GM21723 (cell line): ENCODE measurements around the gene CS.
"Not testable (repeated sequence)": the region's sequence is repeated elsewhere in the genome, so short reads cannot be mapped to it uniquely, and the experiment has no call there.

Experiments used
- ATAC-seq: cut with Tn5 transposase; IDR thresholded peaks from one replicate; pipeline ENCODE4 v1.9.1; 2021; ENCODE audit warnings: mild to moderate bottlenecking, moderate library complexity; ENCODE audit not compliant: unreplicated experiment

Gene CS

DNA sequence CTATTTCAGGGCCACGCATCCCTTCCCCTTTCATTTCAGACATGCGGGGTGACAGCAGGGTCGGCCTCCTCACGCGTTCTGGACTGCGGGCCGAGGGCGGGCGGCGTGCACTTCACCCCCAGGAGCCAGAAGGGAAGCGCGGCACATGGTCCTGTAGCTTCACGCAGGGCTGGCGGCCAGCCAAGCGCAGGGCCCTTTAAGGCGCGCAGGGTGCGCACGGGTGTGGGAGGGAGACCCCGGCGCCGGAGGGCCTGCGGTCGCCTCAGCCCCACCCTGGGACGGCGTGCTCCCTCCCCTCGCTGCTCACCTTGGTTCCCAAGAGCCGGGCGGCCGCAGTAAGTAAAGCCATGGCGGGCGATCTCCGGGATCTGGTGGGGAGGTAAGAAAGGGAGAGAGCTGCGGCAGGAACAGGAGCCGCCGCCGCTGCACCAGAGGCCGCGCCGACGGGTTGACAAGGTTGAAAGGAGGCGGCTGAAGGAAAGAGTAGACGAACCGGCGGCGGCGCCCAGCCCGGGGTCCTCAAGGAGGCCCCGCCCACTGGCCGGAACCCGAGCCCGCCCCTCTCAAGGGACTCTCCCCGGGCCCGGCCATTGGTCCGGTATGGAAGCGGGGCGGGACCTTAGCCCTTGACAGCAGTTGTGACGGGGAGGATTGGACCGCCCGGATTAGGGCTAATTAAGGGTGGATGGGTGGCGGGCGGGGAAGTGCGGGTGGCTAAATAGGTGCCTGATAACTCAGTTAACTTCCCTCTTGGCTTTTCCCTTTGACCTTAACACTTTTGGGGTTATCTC lies at the start of gene CS:
TSS of gene CS (minus strand) at position 478 of the 791 bp plus-strand sequence. CDS start at position 349, 129 bp downstream.
- ATAC-seq: peak; percentile 89

DNA sequence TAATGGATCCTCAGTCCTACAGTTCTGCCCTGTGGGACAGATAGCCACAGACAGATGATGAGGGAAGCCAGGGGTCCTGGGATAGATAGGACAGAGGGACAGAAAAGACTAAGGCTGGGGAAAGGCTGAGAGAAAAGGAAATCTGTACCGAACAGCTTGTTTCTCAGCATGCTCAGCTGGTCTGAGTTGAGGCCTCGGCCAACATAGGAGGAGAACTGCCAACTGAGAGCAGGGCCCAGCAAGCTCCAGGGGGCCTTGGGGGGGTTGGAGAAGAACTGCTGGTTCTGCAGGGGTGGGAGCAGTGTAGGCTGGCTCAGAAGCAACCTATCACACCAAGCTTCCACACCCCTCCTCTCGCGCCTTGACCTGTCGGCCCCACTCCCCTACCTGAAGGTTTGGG lies 48.6 kb upstream of the CS start:
- ATAC-seq: no peak

DNA sequence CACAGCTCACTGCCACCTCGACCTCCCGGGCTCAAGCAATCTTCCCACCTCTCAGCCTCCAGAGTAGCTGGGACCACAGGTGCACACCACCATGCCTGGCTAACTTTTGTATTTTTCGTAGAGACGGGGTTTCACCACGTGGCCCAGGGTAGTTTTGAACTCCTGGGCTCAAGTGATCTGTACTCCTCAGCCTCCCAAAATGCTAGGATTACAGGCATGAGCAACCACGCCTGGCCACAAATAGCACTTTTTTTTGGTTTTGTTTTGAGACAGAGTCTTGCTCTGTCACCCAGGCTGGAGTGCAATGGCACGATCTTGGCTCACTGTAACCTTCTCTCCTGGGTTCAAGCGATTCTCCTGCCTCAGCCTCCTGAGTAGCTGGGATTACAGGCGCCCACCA lies 47.1 kb upstream of the CS start:
- ATAC-seq: not testable (repeated sequence)

DNA sequence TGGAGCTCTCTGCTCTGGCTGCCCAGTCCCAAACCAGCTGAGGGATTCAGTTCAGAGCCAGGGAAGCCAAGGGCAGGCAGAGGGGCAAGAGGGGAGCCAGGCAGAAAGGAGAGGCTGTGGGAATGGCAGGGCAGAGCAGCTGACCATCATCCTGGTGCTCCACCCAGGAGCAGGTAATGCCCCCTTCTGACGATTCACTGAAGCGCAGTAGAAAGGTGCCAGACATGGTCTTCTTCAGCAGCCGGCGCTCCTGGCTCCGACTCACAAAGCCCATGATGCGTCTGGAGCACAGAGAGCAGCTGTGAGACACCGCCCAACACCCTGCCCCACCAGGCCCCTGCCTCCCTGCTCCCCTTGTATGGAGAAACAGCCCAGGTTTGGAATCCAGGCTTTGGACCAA lies 46.5 kb upstream of the CS start:
- no peak for ATAC-seq

DNA sequence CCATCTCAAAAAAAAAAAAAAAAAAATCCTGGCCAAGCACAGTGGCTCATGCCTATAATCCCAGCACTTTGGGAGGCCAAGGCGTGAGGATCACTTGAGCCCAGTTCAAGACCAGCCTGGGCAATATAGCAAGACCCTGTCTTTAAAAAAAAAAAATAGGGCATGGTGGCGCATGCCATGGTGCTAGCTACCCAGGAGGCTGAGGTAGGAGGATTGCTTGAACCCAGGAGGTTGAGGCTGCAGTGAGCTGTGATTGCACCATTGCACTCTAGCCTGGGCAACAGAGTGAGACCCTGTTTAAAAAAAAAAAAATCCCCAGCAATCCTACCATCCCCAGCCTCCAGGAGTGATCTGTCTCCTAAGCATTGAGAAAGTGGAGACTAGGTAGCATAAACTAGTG lies 42.2 kb upstream of the CS start:
- ATAC-seq: not testable (repeated sequence)

DNA sequence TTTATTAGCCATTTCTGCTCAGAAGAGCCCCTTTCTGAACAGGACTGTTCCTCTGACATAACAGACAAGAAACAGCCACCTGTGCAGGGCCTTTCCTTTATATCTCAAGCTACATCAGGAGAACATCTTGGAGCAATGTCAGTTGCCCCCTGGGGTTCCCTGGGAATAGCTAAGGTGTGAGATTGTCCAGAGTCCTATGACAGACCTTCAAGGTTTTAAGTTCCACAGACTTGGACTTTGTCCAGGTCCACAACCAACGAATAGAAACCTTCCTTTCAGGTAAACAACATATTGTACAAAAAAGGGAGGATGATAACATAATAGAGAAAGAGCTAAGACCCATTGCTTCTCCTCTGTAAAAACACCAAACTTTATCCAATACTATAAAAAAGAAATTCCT lies 41.5 kb upstream of the CS start:
- no peak for ATAC-seq

DNA sequence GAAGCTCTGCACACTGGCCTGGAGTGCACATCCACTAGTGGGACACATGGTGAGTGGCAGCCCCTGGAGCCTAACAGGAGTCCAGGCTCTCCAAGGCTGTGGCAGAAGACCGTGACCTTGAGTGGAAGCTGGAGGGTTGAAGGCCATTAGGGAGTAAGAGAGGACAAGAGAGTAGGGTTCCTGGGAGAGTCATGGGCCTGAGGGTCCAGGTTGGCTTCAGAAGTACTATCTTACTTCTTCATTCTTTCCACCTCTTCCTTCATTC lies 39.0 kb upstream of the CS start:
- ATAC-seq: no peak

DNA sequence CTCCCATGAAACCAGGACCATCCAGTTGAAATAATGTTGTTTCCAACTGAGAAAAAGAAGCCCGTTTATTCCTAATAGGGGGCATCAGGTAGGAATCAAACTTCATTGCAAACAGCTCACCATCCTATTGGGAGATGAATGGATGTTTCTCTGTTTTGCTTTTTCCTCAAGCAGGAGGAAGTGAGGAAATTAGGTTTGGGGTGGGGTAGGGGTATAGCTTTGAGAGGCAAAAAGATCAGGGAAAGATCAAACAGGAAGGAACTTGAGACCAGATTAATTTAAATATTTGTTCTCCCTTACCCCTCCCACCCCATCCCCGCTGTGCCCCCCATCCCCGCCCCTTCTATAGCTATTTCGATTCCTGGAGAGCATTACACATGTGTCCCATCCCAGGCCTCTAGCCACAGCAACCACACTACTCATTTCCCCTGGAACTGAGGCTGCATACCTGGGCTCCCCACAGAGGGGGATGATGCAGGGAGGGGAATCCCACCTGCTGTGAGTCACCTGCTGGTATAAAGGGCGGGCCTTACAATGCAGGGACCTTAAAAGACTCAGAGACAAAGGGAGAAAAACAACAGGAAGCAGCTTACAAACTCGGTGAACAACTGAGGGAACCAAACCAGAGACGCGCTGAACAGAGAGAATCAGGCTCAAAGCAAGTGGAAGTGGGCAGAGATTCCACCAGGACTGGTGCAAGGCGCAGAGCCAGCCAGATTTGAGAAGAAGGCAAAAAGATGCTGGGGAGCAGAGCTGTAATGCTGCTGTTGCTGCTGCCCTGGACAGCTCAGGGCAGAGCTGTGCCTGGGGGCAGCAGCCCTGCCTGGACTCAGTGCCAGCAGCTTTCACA lies 38.4 kb upstream of the CS start, which contains the start of gene IL23A:
TSS of gene IL23A (plus strand) at position 577 of the 850 bp plus-strand sequence. CDS start at position 738, 161 bp downstream.
- peak; percentile 37 for ATAC-seq

DNA sequence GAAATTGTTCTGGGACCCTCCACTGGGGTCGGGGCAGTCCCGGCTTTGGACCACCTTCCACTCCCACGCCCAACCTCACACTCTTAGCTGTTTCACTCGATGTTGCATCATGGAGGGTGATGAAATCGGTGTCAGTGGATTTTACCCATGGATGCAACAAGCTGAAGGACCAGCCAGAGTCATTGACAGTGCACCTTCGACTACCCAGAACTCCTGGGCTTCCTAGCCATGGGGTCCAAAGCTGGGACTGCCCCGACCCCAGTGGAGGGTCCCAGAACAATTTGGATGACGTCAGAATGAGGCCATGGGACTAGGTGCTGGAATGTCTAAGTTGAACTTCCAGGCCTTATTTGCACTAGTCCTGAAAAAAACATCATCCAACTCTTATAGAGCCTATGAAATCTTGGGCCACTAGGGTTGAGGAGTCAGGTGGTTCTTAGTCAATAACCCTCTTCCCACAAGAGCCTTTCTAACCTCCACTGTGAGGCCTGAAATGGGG lies 37.7 kb upstream of the CS start:
- ATAC-seq: no peak

DNA sequence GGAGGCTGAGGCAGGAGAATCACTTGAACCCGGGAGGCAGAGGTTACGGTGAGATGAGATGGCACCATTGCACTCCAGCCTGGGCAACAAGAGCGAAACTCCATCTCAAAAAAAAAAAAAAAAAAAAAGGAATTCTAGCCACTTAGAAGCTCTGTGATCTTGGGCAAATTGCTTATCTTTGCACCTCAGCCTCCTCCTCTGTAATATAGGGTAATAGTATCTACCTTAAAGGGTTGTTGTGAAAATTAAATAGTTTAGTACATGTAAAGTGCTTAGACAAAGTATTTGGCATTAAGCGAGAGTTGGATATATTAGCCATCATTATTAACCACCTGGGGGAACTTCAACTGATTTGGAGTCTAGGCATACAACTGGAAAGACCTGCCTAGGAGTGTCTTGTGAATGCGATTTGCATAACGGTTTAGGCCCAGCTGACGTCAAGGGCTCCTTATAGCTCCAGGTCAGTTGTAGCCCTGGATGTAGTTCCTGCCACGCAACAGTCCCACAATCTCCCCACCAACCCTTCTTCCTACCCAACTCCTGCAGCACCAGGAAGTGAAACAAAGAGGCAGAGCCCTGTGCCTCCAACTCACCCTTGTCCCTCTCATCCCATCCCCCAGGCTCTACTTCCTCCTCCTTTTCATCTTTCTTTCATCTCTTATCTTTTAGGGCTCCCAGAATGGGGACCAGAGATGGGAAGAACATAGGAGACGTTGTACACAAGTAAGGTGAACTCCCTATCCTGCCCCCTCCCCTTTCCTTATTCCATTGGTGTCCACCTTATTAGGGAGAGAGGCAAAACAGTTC lies 36.4 kb upstream of the CS start:
- ATAC-seq: no peak

DNA sequence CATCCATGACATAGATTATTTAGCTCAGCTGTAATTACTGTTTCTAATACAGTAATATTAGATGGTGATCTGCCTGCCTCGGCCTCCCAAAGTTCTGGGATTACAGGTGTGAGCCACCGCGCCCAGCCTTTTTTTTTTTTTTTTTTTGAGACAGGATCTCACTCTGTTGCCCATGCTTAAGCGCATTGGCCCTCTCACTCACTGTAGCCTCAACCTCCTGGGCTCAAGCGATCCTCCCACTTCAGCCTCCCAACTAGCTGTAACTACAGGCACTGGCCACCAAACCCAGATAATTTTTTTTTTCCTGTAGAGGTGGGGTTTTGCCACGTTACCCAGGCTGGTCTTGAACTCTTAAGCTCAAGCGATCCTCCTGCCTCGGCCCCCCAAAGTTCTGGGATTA lies 35.4 kb upstream of the CS start:
- ATAC-seq: not testable (repeated sequence)

DNA sequence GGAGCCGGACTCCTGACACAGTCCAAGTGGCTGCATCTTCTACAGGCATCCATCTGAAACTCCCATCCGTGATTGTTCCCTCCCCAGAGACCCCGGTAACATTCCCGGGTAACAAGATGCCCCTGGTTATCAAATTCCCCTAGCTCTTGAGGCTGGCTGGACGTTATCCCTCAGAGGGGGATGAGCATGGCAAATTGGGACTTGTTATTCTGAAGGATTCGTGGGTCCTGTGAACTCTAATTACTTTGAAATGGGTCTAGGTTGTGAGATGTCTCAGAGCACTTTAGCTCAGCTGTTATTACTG lies 34.3 kb upstream of the CS start:
- ATAC-seq: no peak

DNA sequence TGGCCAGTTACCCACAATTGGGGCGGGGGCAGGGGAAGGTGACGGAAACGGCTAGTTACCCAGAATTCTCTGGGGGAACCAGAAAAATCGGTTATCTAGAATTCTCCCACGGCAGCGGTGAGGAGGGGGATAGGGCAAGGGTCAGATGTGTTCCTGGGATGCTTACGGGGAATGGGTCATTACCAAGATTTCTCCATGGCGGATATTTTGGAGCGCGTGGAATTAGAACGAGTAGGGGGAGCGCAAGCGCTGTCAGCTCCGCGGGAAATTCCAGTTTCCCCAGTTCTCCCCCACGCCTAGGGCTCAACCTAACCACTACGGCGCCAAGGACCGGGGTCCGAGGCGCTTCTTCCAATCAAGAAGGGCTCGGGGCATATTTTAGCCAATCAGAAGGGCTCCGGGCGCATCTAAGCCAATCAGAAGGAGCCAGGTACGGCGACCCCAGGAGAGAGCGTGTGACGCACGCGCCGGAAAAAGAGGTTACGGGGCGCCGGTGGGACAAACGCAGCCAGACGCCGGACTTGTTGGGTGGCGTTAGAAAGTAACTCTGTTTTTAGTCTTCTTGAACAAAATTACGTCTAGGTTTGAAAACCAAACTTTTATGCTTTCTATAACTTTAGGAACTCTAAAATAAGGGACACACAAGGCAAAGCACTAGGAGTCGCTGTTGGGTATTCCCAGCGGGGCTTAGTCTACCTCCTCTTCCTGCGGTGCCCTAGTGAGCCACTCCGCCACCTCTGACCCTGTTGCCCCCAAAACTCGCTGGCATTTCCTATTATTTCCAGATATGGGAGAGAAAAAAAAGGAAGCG lies 33.8 kb upstream of the CS start, which contains the start of gene PAN2:
TSS of gene PAN2 (minus strand) at position 322 of the 811 bp plus-strand sequence. CDS start 906 bp downstream, outside the sequence.
- ATAC-seq: peak; percentile 93

DNA sequence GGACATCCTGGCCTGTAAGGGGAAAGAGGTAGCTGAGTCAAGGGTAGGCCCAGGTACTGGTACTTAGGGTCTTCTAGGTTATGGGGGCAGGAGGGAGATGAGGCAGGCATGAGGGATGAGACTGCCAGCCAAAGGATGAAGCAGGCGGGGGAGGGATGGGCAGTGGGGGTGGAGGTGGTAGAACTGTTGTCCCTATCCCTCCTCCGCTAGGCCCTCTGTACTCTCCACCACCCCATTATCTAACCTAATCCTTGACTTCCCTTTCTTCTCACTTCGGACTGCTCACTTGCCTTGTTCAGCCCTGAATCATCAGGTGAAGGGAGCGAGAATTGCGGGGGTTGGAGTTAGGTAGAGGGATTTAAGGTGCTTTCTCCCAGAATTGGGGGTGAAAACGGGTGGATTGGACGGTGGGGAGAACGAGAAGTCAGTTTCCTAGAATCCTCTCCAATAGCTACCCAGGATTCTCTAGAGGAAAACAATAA lies 33.1 kb upstream of the CS start:
- no peak for ATAC-seq

DNA sequence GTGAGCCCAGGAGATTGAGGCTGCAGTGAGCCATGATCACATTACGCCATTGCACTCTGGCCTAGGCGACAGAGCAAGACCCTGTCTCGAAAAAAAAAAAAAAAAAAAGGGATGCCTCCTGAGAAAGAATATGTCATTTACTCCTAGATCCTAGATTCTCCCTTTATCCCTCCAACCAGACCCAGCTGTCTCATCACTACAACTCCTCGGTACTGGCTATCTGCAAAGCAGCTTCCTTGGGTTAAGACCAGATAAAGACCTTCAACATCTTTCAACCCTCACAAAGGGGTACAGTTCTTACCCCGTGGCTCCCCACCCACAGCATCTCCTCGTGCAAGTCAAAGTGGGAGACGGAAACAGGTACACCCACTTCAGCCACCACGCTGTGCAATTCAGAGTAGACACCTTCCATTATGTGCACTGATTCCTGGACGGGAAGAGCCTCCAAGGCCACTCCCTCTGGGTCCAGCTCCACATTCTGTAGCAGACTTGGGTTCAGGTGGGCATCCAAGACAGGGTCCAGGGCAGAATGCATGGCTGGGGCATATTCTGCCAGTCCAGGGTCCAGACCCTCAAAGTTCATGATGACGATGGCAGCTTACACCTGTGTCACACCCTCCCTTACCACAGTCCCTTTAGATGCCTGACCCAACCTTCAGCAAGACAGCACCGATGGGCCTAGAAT lies 32.5 kb upstream of the CS start:
- no peak for ATAC-seq

DNA sequence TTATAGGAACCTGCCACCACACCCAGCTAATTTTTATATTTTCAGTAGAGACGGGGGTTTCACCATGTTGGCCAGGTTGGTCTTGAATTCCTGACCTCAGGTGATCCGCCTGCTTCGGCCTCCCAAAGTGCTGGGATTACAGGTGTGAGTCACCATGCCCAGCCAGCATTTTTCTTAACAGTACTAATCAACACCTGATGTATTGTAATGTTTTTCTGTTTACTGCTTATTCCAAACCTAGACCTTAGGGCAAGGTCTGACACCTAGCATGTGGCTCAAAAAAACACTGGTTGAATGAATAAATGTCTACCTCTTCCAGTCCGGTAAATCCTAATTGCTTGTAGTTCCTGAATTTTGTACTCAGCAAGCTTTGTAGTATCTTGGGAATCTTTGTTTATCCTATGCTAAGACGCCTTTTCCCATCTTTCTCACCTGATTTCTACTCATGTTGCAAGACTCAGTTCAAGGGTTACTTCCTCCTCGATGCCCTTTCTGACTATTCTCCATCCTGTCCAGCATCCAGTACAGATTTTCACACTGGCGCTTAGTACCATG lies 30.9 kb upstream of the CS start:
- ATAC-seq: no peak

DNA sequence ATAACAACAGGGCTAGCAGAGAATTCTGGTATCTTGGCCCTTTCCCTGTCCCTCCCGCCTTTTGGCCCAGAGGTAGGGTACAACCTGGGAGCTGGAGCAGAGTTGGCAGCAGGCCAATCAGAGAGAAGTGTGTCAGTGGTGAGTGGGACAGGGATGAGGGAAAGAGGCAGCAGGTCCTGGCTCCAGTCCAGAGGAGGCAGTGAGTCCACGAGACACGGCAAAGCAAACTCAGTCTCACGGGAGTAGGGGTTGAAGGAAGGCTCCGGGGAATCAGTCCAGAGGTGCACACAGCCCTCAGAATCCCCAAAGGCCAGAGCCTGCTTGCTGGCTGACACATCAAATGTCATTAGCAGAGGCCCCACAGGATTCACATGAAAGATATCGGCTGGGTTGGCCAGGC lies 26.4 kb upstream of the CS start:
- ATAC-seq: no peak

DNA sequence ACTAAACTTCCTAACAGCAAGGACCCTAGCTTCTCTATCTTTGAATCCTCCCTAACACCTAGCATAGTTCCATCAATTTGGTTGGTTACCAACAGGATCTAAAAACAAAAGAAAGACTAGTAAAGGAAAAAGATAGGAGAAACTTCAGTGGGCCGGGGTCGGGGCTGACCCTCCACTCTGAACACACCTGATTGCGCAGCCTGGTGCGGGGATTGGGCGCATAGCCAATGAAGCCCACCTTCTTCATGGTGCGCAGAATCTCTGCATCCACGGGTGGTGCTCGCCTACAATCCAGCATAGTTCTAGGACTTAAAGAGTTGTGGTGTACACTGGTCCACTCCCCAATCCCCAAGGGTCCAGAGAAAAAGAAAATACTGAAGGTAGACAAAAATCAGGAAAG lies 26.0 kb upstream of the CS start:
- ATAC-seq: no peak

DNA sequence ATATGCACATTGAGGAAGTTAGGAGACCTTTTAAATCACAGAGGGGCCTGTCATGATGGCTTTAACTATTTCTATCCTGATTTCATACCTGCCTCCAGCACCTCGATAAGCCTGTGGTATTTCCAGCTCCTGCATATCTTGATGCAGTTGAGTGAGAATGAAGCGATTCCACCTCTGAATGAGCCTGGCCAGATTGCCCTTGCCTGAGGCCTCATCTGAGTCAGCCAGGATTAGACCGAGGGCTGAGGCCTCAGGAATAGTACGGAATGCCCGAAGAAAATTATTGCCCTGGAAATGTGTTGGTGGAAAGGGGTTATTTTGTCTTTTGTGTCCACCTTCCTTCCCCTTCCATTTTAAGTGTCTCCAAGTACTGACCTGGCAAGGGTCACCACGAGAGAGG lies 24.1 kb upstream of the CS start:
- no peak for ATAC-seq
